GM21515 (cell line): Measurements from ENCODE around the gene SH3PXD2A.
"Not testable (repeated sequence)": the region's sequence is repeated elsewhere in the genome, so short reads cannot be mapped to it uniquely, and the experiment has no call there.

Experiments used
- ATAC-seq: cut with Tn5 transposase; IDR thresholded peaks from one replicate; pipeline ENCODE4 v1.9.1; 2021; ENCODE audit not compliant: unreplicated experiment

SH3PXD2A gene

DNA sequence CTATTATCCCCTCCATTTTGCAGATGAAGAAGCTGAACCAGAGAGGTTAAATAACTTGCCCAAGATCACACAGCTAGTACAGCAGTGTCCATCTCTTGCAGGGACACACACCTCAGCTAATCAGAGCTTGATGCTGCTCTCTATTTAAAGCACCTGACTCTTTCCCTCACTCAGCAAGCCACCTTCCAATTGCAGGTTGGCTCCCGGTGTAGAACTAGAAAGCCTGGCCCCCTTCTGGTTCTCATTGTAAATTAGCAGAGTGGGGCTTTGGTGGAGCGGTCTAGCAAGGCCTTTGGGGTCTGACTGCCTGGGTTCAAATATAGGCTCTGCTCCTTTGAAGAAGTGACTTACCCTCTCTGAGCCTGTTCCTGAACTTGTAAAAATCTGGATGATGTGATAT is 185.4 kb downstream of the SH3PXD2A start:
- no peak for ATAC-seq

DNA sequence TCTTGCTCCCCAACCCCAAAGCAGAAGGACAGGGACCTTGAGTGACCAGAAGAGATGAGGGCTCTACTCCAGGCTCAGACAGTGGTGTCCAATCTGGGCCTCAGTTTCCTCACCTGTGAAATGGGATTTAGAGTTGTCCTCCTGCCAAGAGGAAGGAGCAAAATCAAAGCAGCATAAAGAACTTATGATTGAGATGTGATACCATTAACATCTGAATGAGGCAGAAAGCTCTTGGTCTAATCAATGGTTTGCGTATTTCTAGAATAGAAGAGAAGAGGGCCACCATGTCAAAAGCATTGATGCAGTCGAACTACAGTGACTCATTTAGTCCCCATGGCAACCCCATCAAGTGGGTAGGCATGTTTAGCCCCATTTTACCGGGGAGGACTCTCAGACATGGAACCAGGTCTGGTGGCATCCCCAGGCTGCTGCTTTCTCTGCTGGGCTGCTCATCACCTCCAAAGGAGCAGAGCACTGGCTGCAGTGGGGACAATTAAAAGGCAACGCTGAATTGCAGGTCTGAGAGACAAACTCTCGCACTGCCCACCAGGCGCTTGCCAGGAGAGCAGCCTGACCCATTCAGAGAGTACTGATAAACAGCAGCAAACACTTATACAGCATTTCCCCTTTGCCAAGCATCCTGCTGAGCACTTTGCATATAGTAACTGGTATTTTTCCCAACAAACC is 186.0 kb downstream of the SH3PXD2A start:
- ATAC-seq: no peak

DNA sequence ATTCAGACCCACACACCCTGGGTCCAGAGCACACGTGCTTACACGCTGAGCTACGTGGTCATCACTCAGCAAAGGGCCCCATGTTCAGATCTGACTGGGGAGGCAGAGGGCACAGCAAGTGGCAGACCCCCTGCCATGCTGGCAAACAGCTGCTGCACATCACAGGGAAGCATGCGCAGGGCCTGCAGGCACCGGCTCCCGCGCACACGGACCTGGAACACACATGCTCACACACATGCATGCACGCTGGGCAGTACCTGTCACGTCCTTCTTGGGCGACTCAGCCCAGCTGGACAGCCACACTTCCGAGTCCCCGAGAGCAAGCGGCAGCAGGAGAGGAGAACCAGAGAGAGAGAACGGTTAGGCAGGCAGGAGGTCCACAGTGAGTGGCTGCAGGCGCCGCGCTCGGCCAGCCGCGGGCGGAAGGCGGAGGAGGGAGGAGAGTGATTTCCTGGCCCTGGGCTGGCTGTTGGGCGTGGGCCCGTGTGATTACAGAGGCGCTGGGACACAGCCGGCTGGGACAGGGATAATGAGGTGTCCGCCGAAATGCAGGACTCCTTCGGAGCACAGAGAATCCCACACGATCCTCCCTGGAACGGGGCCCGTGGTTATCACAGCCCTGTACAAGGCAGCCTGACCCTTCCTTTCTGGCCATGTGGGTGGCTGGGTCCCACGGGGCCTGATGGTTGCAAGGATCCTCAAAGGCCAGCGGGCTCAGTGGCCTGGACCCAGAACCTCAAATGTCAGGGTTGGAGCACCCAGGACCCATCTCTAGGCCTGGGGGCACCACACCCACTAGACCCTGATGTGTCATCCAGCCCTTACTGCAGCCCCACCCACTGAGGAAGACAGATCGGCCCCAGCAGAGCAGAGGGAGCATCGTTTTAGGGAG is 186.8 kb downstream of the SH3PXD2A start:
- no peak for ATAC-seq

DNA sequence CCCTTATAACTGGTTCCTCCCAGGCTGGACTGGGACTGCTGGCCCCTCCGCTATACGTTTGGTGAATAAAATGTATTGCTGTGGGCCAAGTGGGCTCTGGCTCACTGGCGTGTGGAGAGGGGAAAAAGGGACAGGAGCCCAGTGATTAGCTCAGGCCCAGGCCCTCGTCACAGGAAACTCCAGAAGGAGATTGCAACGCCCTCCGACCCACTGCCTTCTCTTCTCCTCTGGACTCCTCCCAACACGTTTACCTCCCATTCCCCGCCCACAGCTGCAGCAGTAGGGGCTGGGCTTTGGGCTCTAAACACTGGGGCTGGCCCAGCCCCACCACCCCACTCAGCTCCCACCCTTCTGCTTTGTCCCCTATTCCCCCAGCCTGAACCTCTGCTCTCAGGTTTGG is 188.0 kb downstream of the SH3PXD2A start:
- ATAC-seq: no peak

DNA sequence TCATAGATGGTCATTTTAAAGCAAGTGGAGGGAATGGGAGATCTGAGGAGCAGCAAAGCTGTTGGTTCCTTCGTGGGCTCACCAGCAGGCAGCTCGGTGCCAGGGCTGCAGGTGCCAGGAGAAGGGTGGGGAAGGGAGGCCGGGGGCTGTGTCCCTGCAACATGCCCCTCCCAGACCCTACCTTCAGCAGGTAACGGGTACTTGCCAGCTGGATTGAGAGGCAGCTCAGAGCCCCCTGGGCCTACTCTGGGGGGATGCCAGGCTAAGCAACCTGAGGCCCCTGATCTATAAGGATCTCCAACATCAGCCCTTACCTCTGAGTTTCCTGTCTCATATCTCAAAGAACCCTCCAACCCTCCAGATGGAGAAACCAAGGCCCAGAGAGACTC is 188.6 kb downstream of the SH3PXD2A start:
- ATAC-seq: no peak

DNA sequence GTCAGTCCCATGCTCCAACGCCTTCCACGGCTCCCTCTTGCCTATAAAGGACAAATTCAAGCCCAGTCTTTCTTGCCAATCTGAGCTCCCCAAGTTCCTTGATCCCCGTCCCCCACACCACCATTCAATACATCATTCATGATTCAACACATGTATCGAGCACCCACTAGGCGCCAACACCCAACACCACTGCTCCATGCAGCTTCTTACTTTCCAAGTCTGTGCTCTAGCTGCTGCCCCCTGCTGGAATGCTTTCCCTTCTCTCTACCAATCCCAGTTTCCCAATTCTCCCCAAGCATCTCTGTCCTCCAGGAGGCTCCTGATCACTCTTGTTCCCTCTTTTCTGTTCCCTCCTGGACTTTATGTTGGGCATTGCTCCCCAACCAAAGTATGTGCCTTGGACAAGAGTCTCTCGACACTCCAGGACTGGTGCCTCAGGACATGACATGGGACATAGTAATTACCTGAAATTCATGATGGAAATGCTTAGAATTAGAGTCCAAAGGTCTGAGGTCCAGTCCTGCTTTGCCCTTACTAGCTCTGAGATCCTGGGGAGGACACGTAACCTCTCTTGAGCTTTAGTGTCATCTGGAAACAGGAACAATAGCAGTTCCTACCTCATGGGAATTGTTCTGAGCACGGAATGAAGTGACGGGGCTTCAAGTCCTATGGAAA is 189.2 kb downstream of the SH3PXD2A start:
- no peak for ATAC-seq

DNA sequence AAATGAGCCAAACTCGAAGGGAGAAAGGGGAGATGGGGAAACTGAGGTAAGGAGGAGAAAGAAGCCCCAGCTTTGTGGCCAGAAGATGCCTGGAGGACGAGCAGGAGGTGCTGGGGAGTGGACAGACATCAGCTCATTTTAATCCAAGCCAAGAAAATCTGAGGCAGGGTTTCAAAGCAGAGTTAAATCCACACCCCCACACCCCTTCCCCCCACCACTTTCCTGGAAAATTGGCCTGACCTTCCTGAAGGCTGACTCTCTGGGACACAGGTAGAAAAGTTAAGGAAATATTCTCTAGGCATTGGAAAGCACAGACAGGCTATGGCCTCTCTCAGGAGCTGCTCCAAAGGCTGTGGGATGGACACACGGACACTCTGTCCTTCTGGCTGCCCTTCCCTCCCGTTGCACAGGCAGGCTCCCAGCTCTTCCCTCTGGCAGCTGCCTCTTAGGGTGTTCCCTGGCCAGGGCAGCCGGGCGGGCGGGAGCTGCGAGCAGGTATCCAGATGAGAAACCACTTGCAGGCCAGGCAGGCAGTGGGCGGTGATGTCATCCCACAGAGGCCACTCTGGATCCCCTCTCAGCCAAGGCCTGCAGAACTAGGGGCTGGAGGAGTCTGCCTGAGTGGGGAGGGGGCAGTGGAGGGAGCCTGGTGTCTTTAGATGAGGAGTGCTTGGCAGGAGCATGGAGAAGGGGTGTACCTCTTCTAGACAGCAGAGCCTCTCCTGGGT is 190.1 kb downstream of the SH3PXD2A start:
- ATAC-seq: no peak

DNA sequence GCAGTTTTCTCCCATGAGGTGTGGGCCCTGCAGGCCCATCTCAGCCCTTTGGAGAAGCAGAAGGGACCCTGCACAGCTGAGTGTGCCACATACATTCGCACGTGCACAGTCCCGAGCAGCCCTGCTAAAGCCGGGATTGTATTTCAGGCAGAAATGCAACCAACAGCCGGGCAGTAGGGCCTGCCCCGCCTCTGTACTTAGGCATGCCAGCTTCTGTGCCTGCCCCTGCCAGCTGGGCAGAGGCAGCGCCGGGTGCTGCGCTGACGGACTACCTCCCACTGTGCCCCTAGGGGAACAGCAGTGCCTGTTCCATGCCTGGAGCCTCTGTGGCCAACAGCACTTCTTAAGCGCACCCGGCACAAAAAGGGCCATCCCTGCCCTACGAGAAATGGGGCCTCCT is 191.6 kb downstream of the SH3PXD2A start:
- ATAC-seq: no peak

DNA sequence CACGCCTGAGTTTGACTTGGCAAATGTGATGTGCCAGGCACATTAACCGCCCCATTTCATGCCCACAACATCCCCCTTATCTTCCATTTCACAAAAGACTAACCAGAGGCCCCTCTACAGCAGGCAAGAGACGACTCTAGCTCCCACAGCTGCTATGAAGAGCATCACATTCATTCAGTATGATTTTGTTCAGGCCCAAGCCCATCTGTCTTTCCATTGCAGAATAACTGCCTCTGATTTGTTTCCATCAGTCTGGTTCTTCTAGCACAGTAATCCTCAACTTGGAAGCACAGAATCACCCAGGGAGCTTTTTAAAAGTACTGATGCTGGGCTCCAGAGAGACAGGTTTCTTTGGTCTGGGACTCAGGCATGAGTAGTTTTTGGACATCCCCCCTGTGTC is 192.1 kb downstream of the SH3PXD2A start:
- ATAC-seq: no peak

DNA sequence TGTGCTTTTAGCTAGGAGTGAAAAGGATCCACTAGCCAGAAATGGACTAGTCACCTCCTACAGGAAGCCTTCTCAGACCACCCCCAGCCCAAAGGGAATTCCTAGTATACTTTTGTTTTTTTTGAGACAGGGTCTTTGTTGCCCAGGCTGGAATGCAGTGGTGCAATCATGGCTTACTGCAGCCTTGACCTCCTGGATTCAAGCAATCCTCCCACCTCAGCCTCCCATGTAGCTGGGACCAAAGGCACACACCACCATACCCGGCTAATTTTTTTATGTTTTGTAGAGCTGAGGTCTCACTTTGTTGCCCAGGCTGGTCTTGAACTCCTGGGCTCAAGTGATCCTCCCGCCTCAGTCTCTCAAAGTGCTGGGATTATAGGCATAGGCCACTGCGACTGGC is 192.7 kb downstream of the SH3PXD2A start:
- not testable (repeated sequence) for ATAC-seq

DNA sequence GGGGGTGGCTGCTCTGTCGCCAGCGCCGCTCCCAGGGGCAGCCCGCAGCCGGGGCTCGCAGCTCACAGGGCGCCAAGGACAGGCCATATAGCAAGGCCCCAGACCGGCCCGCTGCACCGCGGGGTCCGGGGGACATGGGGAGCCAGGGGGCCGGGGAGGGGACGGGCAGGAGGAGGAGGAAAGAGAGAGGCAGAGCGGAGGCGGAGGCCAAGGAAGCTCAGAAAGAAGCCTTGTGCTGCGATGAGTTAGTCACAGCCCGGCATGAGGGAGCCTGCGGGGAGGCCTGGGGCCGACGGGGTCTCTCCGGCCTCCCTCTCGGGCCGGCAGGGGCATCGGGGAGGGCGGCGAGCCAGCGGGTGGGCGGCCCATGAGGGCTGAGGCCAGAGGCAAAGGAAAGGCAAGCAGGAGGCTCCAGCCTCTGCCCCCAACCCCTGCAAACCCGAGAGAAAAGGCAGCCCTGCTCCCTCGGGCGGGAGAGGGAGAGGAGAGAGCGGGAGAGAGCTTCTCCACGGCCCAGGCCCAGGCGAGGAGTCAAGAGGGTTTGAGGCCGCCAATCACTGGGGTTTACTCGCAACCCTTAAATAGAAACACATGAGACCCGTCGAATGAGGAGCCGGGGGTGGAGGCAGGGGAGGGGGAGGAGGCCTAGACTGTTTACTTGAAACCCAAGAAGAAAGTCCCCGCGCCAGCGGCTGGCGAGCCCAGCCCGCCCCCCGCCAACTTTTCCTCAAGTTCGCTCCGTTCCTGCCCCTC is 194.0 kb downstream of the SH3PXD2A start:
- ATAC-seq: no peak

DNA sequence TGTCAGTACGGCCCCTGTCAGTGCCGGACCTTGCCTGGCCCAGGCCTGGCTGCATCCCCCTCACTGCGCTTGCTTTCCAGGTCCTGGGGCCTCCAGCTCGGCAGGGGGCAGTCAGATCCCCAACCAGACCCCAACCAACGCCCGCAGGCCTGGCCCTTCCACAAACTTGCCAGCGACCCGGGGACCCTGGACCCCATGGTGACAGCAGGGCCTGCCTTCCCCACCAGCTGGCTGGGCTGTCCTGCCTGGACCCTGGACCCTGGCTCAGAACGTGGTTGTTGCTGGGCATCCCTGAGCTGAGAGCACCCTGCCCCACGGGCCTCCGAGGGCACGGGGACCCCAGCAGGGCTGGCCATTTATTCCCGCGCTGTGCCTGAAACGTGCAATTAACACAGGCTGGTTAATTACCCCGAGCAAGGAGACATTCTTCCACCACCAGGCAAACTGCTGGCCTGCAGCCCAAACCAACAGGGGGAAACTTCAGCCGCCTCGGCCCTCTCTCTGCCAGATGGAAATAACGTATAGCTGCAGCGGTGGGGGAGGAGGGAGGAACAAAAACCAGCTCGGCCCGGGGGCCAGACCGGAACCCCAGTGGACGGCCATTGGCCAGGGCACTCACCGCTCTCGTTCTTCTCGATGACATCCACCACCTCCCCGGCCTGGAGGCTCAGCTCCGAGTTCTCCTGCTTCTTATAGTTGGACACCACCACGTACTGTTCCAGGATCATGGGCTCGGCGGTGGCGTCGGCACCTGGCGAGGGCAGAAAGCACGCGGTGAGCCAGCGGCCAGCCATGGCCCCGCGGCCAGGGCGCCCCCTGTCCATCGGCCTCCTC is 194.8 kb downstream of the SH3PXD2A start:
- peak; percentile 5 for ATAC-seq

DNA sequence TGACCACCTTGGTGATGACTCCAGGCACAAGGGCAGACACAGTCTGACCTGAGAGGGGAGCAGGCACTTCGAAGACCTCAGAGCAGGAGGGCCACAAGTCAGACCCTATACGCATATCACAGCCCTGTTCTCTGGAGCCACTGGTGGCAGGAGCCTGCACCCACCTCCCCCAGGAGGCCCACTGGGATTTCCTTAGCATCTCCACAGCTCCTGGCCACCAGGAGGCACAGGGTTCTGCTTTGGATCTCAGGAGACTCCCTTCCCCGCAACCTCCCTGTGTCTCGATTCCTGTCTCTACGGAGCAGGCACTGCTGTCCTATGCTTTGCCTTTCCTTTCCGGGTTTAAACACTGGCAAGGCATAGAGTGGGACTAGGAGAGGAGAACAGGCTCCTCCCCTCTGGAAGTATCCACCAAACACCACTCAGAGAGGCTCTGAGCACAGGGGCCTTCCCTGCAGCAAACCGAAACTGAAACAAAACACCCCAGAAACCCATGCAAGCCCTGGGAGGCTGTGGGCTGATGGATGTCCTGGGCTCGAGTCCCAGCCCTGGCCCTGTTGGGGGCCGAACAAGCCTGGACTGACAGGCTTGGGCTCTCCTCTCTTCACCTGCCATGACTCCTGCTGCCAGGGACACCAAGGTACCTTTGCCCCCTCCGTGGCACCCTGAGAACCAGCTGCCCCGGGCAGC is 195.6 kb downstream of the SH3PXD2A start:
- peak; percentile 82 for ATAC-seq

DNA sequence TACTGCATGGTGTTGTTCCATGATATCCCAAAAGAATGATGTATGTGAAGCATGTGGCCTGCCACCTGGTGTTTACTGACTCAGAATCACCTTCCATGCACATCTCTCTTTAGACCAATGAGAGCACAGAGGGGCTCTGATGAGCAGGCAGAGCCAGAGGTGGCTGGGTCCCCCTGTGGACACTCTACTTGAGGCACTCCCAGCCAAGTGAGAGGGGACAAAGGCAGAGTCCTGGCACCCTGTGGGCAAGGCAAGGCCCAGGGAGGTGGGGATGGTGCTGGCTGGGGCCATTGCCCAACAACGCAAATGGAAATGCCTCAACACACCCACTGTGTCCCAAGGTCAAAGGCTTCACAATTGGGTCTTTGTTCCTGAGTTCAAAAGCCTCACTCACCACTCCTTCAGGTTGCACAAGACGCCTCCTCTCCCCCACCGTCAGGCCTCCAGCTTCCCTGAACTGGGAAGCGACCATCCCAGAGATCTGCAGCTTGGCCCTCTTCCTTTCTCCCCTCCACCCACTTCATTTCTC is 197.3 kb downstream of the SH3PXD2A start:
- no peak for ATAC-seq

DNA sequence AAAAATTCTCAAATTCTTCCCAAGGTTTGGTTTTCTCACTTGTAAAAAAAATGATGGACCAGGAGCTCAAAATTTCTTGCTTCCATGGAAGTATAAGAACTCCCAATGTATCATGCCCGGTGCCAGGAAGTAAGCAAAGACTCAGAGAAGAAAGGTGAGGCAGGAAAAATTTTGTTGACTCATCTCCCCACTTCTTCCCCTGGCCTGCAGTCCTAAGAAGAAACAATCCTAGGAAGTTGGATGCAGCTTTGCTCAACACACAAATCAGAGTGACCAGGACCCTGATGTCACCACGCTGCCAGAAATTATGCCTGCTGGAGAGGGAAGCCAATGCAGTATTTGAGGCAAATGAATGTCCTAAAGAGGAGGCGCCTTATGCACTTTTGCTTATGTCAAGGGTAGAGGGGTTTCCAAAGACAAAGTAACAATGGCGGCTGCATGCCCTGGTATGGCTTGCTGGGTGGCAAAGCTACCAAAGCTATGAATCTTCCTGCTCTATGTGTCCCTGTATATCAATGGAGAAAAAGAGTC is 198.2 kb downstream of the SH3PXD2A start:
- ATAC-seq: no peak

DNA sequence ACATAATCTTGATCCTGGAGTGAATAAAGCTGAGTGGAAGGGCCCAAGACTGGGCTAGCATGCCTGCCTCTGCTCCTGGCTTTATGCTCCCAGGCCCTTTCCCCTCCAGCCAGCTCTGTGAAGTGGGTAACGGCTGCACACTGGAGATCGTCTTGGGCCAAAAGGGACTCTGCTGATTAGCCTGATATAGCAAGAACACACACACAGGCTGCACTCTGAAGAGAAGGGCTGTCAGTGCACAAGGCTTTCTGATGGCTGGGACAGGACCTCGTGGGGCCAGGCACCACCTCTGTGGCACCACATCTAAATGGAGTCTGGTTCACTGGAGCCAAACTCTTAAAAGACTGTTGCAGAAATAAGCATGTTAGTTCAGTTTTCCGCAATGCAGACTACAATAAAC is 200.5 kb downstream of the SH3PXD2A start:
- ATAC-seq: no peak

DNA sequence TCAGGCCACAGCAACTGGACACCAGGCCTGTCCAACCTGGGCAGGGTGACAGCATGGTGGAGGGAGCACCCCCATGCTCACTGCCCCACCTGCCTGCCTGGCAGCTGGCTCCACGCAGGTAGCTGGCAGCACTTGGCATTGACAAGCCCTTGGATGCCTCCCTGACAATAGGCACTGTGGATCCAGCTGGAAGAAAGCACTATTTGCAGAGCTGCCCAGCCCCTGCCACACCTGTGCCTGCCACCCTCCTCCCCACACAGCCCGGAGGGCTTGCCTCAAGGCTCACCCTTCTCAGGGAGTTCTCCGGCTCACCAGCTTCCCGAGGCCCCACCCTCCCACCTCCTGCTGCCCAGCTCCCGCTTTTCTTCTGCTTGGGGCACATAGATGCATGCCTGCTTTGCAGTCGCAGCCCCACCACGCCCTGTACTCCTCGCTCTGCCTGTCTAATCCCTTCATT is 201.8 kb downstream of the SH3PXD2A start:
- no peak for ATAC-seq

DNA sequence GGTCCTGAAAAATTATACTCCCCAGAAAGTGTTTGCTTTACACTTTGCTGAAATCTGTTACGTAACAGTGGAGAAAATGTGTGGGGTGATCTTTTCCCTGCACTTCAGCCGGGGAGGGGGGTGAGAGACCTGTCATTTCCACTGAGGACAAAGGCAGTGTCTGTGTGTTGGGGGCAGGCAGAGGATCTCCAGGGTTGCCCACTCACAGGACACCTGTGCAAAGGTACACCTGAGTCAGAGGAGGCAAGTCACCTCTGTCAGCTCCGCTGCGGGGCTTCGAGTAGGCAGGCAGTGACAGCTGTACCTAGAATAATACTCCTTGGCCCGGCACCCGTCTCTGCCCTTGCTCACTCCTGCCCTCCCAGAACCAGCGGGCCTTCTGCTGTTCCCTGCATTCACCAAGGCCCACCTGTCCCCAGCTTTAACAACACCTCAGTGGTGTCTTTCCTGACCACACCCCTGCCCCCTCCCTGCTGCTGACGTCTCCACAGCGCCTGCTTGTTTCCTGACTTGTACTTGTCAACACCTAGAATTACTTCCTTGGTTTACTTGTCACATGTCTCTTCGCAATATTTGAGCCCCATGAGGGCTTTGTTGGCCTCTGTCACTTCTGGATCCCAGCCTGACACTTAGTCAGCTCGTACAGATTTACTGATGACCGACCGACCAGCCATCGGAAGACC is 202.6 kb downstream of the SH3PXD2A start:
- ATAC-seq: no peak
